Immature natural killer cell (primary cell): ENCODE data around the gene CHRNE. TPM values are rescaled to one million over a fixed set of nuclear protein-coding genes. Genes with fewer than 3 reads are reported as not detected.
"Not testable (repeated sequence)": the region's sequence is repeated elsewhere in the genome, so short reads cannot be mapped to it uniquely, and the experiment has no call there.

Experiments
- DNase-seq, 3 donors: peaks; one replicate each; pipeline ENCODE4 v3.0.0; 2022; ENCODE audit warnings: mixed read lengths in 1 of 3
- H3K27ac Mint-ChIP-seq, 6 donors: one replicate each; pipeline ENCODE4 v1.8.0; 2020; ENCODE audit warnings: mixed read lengths in 6 of 6, mild to moderate bottlenecking in 5 of 6, inconsistent platforms in 4 of 6, moderate library complexity in 3 of 6
- H3K27me3 Mint-ChIP-seq, 3 donors: one replicate each; pipeline ENCODE4 v1.8.0; 2020 to 2021; ENCODE audit warnings: low read depth in 3 of 3, mild to moderate bottlenecking in 3 of 3, mixed read lengths in 3 of 3, moderate library complexity in 3 of 3, inconsistent platforms in 1 of 3
- H3K36me3 Mint-ChIP-seq, 3 donors: one replicate each; pipeline ENCODE4 v1.8.0; 2020; ENCODE audit warnings: mixed read lengths in 3 of 3, inconsistent platforms in 2 of 3, mild to moderate bottlenecking in 2 of 3
- H3K4me1 Mint-ChIP-seq, 2 donors: one replicate each; pipeline ENCODE4 v1.8.0; 2020; ENCODE audit warnings: inconsistent platforms in 2 of 2, mild to moderate bottlenecking in 2 of 2, mixed read lengths in 2 of 2, moderate library complexity in 1 of 2
- H3K4me3 Mint-ChIP-seq, 5 donors: one replicate each; pipeline ENCODE4 v1.8.0; 2020; ENCODE audit warnings: mild to moderate bottlenecking in 5 of 5, mixed read lengths in 5 of 5, inconsistent platforms in 3 of 5, moderate library complexity in 3 of 5
- H3K9me3 Mint-ChIP-seq, 6 donors: one replicate each; pipeline ENCODE4 v1.8.0; 2020; ENCODE audit warnings: mild to moderate bottlenecking in 6 of 6, mixed read lengths in 6 of 6, inconsistent platforms in 4 of 6, moderate library complexity in 3 of 6
- polyA plus RNA-seq, 3 donors: library from polyadenylated mRNA; unstranded; fragments of 300-500 nt; fragmentation: Illumina TruSeq; gene quantifications; one replicate each; pipeline ENCODE4 v1.2.3, GENCODE V29; 2021

The CHRNE gene
- polyA plus RNA-seq, 3 donors from 2014 or later: 2.7 to 4.9 (median 3.9) TPM

DNA sequence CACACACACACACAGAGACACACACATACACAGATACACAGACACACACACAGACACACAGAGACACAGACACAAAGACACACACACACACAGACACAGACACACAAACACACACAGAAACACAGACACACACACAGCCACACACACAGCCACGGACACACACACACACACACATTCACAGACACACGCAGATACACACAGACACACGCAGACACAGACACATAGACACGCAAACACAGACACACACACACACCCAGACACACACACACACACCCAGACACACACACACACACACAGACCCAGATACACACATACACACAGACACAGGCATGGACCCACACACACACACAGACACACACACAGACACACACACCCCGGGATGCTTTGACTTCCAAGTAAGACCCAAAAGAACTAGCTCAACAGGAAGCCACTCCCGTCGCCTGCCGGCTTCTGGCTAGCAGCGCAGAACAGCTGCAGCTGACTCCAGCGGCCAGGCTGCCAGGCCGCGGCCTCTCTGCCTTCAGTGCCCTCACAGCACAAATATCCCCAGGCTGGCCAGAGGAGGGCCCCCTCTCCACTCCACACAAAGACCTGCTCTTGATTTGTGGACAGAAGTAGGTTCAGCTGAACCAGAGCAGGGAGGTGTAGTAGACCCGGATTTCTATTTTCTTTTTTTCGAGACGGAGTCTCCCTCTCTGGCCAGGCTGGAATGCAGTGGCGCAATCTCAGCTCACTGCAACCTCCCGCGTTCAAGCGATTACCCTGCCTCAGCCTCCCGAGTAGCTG lies 6.0 kb upstream of the CHRNE start:
- H3K36me3 Mint-ChIP-seq: no peaks in the 10 kb centered on the region
- H3K9me3 Mint-ChIP-seq: peaks cover 0 to 2% (median 0%) of the 10 kb centered on the region in 6 donors
- H3K27me3 Mint-ChIP-seq: peaks cover 1 to 3% (median 2%) of the 10 kb centered on the region in 3 donors
- H3K4me1 Mint-ChIP-seq: peaks cover 0 to under 1% of the 10 kb centered on the region in 2 donors
- no peak overlapping the region for H3K27ac Mint-ChIP-seq
- DNase-seq: peak; percentile 75 to 80 (median 77)
- H3K4me3 Mint-ChIP-seq: no peak overlapping the region

DNA sequence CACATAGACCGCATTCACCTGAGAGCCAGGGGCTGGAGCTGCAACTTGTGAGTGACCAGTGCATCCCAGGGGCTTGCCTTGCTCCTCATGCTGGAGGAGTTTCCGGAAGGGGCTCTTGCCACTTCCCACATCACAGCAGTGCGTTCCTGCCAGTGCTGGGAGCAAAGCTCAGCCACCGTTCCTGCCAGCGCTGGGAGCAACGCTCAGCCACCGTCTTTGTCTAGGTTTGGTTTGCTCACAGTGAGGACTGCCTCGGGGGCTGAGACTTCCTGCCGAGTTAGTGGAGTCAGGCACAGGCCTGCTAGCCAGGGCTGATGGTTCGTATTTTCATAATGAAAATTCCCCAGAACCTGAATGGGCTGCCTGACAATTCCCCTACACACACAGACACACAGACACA lies 5.4 kb upstream of the CHRNE start:
- H3K36me3 Mint-ChIP-seq: no peaks in the 10 kb centered on the region
- H3K4me3 Mint-ChIP-seq: no peak overlapping the region

DNA sequence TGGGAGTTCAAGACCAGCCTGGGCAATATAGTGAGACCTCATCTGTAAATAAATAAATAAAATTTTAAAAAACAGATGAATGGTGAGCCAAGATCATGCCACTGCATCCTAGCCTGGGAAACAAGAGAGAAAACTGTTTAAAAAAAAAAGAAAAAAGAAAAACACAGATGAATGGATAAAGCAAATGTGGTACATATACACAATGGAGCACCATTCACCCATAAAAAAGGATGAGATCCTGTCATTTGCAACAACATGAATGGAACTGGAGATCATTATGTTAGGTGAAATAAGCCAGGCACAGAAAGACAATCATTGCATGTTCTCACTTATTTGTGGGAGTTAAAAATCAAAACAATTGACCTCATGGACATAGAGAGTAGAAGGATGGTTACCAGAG lies 3.7 kb upstream of the CHRNE start:
- H3K27ac Mint-ChIP-seq: peak overlapping the region in 1 of 6 donors; percentile 31
- H3K36me3 Mint-ChIP-seq, DNase-seq, H3K9me3 Mint-ChIP-seq: not testable (repeated sequence)
- peaks cover 9 to 16% (median 13%) of the 10 kb centered on the region in 3 donors for H3K27me3 Mint-ChIP-seq
- peak overlapping the region in 1 of 5 donors; percentile 22 for H3K4me3 Mint-ChIP-seq
- H3K4me1 Mint-ChIP-seq: peaks cover 20 to 21% of the 10 kb centered on the region in 2 donors

More for the DNA sequence above, 5.4 kb upstream of the CHRNE start:
- H3K9me3 Mint-ChIP-seq: no peaks in the 10 kb centered on the region
- no peak for DNase-seq
- peaks cover 1 to 6% (median 5%) of the 10 kb centered on the region in 3 donors for H3K27me3 Mint-ChIP-seq
- peaks cover 4 to 6% of the 10 kb centered on the region in 2 donors for H3K4me1 Mint-ChIP-seq
- no peak overlapping the region for H3K27ac Mint-ChIP-seq

DNA sequence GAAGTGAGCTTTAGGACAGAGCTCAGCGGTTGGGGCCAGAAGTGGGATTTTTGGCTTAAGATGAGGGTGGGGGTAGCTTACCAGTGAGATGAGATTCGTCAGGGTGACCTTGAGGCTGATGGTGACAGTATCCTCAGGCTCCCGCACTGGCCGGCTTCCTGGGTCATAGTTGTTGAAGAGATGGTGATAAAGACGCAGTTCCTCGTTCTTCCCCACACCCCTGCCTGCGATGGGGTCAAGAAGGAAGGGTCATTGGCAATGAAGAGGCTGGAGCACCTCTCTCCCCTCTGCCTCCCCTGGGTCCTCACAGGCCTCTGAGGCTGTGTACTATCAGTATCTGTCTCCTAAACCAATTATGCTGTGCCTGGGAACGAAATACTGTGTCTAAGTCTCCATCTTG lies 358 bp downstream of the CHRNE start:
- DNase-seq: peak in 2 of 3 donors; percentile 12 to 20
- Mint-ChIP-seq H3K4me3 (peak overlapping the region; percentile 83 to 92 (median 86)), H3K36me3 (no peaks in the 10 kb centered on the region), H3K4me1 (peaks cover 38 to 45% of the 10 kb centered on the region in 2 donors), H3K27ac (peak overlapping the region; percentile 88 to 100 (median 94)), H3K27me3 (peaks cover 20 to 35% (median 24%) of the 10 kb centered on the region in 3 donors), H3K9me3 (no peaks in the 10 kb centered on the region)

DNA sequence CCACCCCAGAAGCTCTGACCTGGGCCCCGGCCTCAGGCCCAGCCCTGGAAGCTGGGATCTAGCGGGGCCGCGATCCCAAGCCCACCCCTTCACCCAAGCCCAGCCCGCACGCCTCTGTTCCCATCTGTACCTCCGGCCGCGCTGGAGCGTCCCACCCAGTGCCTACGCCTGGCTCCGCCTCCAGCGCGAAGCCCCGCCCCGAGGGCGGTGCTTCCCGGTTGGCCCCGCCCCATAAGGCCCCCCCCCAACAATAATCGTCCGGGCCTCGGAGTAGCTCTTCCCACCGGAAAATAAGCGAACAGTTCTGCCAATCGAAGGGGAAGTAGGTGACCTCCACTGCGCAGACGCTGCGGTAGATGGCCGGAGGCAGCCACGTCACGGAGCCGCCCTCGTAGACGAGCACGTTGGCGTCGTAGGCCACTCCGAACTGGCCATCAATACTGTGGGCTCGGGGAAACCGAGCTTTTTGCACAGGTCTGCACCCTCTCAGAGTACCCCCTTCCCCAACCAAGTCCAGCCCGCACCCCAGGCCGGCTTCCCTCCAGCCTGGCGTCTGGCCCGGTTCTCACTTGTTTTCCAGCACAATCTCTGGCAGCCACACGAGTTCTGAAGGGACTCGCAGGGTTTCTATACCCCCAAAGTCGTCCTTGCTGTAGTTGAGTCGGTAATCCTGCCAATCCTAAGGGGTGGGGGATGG lies 1.1 kb downstream of the CHRNE start:
- peaks cover 38 to 45% of the 10 kb centered on the region in 2 donors for H3K4me1 Mint-ChIP-seq
- no peaks in the 10 kb centered on the region for H3K9me3 Mint-ChIP-seq
- peak; percentile 36 to 61 (median 44) for DNase-seq
- peaks cover 0 to 5% (median 0%) of the 10 kb centered on the region in 3 donors for H3K36me3 Mint-ChIP-seq
- peak overlapping the region; percentile 92 to 100 (median 94) for H3K27ac Mint-ChIP-seq
- peaks cover 22 to 35% (median 24%) of the 10 kb centered on the region in 3 donors for H3K27me3 Mint-ChIP-seq
- peak overlapping the region; percentile 83 to 92 (median 87) for H3K4me3 Mint-ChIP-seq

DNA sequence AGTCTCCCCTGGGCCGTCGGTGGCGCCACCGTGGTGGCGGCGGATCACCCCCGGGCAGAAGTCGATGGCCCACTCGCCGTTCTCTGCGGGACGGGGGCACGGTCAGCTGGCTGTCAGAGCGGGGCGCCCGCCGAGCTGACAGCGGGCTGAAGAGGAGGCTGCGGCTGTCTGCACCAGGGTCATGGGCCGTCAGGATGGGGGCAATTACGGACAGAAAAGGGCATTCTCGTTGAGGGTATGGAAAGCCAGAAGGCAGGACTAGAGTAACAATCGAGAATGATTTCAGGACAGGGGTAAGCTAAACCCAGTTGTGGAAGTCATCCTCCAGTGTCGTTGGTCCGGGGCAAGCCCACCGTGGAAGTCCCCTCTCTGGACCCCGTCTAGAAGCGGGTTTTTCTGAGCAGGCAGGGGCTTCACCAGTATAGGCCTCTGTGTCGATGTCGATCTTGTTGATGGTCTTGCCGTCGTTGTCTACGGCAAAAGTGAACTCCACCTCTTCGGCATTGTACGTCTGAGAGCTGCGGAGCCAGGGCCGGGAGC lies 1.7 kb downstream of the CHRNE start:
- Mint-ChIP-seq H3K27ac (peak overlapping the region; percentile 68 to 100 (median 94)), H3K27me3 (peaks cover 22 to 35% (median 24%) of the 10 kb centered on the region in 3 donors), H3K4me1 (peaks cover 38 to 45% of the 10 kb centered on the region in 2 donors), H3K4me3 (peak overlapping the region; percentile 83 to 92 (median 87)), H3K36me3 (peaks cover 0 to 5% (median 0%) of the 10 kb centered on the region in 3 donors), H3K9me3 (no peaks in the 10 kb centered on the region)
- DNase-seq: no peak

DNA sequence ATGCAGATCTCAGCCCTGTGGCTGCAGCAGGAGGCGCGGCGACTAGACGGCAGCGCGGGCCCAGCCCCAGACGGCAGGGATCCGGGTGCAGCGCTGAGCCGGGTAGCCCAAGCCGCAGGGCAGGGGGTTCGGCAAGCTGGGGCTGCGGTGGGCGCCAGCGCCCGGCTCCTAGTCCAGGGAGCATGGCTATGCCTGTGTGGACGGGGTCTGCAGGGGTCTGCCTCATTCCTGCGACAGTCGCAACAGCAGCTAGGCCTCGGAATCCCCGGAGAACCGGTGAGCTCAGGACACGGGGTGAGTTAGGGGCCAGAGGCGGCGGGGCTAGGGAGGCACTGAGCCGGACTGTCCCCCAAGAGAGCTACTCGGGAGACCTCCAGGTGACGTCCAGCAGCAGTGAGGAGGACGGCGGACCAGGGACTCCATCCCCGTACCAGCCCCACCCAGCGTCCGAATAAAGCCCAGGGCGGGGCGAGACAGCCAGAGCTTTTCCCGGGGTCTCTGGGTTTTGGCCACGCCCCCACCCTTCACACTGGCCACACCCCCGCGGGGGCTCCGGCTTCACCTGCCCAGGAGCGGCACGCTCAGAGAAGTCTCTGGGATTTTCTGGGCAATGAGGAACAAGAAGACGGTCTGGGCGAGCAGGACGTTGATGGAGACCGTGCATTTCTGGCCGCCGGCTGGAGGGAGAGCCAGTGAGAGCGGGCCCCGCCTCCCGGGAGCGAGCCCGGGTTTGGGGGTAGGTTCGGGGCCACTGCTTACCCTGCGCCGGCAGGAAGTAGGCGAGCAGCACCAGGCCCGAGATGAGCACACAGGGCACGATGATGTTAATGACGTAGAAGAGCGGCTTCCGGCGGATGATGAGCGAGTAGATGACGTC lies 2.4 kb downstream of the CHRNE start:
- H3K36me3 Mint-ChIP-seq: peaks cover 0 to 5% (median 2%) of the 10 kb centered on the region in 3 donors
- peaks cover 22 to 35% (median 24%) of the 10 kb centered on the region in 3 donors for H3K27me3 Mint-ChIP-seq
- H3K4me3 Mint-ChIP-seq: peak overlapping the region; percentile 87 to 92 (median 90)
- H3K4me1 Mint-ChIP-seq: peaks cover 38 to 45% of the 10 kb centered on the region in 2 donors
- peak; percentile 79 to 89 (median 83) for DNase-seq
- peak overlapping the region; percentile 68 to 100 (median 97) for H3K27ac Mint-ChIP-seq
- H3K9me3 Mint-ChIP-seq: no peaks in the 10 kb centered on the region

DNA sequence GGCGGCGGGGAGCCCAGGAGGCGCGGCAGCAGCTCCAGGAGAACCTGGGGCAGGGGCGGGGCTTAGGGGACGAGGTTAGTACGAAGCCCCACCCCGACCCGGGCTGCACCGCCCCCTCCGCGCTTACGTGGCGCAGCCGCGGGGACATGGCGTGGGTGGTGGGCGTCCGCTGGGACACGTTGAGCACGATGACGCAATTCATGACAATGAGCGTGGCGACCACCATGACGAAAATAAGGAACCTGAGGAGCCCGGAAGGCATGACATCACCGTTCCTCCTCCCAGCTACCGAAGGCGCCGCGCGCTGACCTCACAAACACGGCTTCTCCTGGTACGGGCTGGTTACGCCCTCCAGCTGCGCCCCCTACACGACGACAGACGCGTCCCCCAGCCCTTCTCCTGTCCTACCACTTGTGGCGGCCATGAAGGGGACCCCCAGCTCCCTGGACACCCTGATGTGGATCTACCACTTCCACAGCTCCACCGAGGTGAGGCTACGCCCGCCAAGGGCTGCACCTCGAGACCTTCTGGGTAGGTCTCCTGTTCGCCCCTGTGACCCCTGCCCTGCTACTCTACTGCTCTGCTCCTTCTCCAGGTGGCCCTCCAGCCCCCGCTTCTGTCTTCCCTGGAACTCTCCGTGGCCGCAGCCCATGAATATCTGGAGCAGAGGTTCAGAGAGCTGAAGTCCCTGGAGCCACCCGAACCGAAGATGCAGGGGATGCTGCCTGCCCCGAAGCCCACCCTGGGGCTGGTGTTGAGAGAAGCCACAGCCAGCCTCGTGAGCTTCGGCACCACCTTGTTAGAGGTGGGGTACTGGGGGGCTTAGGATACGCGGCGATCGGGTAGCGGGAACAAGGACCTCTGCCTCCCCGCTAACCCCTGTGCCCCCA lies 3.3 kb downstream of the CHRNE start, which contains the start of gene C17orf107:
Gene C17orf107 (plus strand): TSS at position 196 of the 890 bp plus-strand sequence. CDS start 227 bp downstream, at position 423.
- Mint-ChIP-seq H3K36me3 (peaks cover 0 to 7% (median 5%) of the 10 kb centered on the region in 3 donors), H3K4me1 (peaks cover 38 to 45% of the 10 kb centered on the region in 2 donors), H3K27me3 (peaks cover 21 to 35% (median 22%) of the 10 kb centered on the region in 3 donors), H3K9me3 (no peaks in the 10 kb centered on the region), H3K27ac (peak within 1 kb of the TSS; percentile 83 to 100 (median 97)), H3K4me3 (peak within 1 kb of the TSS; percentile 87 to 92 (median 90))
- peak; percentile 93 to 94 (median 93) for DNase-seq

DNA sequence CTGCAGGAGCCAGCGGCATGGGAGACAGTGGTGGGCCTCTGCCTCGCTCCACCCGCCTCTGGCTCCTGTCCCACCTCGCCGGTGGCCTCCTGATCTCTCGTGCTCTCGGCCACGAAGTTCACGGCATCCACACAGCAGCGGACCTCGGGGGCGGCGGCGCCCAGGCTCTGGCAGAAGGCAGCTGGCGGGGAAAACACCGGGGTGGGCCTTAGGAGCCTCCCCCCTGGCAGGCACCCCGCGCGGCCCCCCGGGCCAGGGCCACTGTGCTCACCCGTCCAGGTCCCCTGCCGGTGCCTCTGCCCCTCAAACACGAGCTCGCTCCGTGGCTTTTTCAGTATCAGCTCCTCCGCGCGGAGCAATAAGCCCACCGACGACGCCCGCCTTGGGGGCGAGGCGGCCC lies 4.0 kb downstream of the CHRNE start:
- peaks cover 0 to 7% (median 5%) of the 10 kb centered on the region in 3 donors for H3K36me3 Mint-ChIP-seq

DNA sequence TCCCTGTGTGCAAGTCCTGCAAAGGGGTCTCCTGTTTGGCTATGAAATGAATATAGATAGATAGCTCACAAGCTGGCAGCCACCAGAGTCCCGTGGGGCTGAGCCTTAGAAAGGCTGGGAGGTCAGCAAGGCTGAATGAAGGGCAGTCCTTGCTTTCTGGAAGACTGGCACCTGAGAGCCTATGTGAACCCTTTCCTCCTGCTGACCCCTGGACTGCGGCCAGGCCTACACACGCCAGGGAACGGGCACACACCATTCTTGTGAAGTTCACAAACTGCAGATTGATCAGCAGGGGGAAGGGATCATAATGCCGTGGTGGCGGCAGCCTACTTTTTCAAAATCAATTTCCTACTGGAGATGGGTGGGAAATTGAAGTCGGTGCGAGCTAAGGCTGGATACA lies 4.5 kb downstream of the CHRNE start:
- H3K27ac Mint-ChIP-seq: peak overlapping the region; percentile 10 to 84 (median 74)
- DNase-seq: no peak
- no peaks in the 10 kb centered on the region for H3K9me3 Mint-ChIP-seq
- peak overlapping the region; percentile 61 to 76 (median 74) for H3K4me3 Mint-ChIP-seq
- peaks cover 0 to 7% (median 5%) of the 10 kb centered on the region in 3 donors for H3K36me3 Mint-ChIP-seq
- H3K27me3 Mint-ChIP-seq: peaks cover 19 to 32% (median 22%) of the 10 kb centered on the region in 3 donors
- peaks cover 33 to 42% of the 10 kb centered on the region in 2 donors for H3K4me1 Mint-ChIP-seq

More for the DNA sequence above, 4.0 kb downstream of the CHRNE start:
- peaks cover 21 to 35% (median 22%) of the 10 kb centered on the region in 3 donors for H3K27me3 Mint-ChIP-seq
- H3K27ac Mint-ChIP-seq: peak overlapping the region in 2 of 6 donors; percentile 76 to 97
- no peaks in the 10 kb centered on the region for H3K9me3 Mint-ChIP-seq
- H3K4me1 Mint-ChIP-seq: peaks cover 38 to 45% of the 10 kb centered on the region in 2 donors
- H3K4me3 Mint-ChIP-seq: peak overlapping the region; percentile 61 to 92 (median 74)
- no peak for DNase-seq

DNA sequence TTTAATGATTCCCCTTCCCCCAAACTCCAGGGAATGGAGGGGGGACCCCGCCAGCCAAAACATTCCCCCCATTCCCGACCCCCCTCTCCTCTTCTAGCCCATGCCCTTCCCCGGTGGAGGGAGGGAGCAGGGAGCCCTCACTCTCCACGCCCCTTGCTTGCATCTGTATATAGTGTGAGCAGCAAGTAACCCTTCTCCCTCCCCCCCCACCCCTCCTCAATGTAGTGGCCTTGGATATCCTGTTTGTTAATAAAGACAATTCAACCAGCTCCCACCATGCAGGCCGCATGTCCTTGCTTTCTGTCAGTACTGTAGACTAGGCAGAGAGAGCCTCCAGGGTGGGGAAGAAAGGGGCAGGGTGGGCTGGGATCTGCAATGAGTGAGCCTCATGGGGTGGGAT lies 5.1 kb downstream of the CHRNE start:
- Mint-ChIP-seq H3K36me3 (peaks cover 0 to 7% (median 5%) of the 10 kb centered on the region in 3 donors), H3K27ac (peak overlapping the region in 2 of 6 donors; percentile 73 to 76), H3K4me3 (peak overlapping the region in 4 of 5 donors; percentile 61 to 75 (median 68)), H3K9me3 (no peaks in the 10 kb centered on the region), H3K4me1 (peaks cover 27 to 36% of the 10 kb centered on the region in 2 donors), H3K27me3 (peaks cover 16 to 27% (median 21%) of the 10 kb centered on the region in 3 donors)
- DNase-seq: no peak
